HL-60 (cell line): ENCODE data around the gene OBP2A.

Experiments used
- CTCF ChIP-seq: IDR thresholded peaks from one replicate; pipeline ENCODE4 v1.5.1; 2011; ENCODE audit warnings: low read length, control low read depth, inconsistent platforms; ENCODE audit not compliant: insufficient read depth
- GABPA ChIP-seq: IDR thresholded peaks from 2 replicates; pipeline ENCODE4 v1.6.1; 2012; ENCODE audit warnings: low read depth
- POLR2AphosphoS5 ChIP-seq: IDR thresholded peaks from 2 replicates; pipeline ENCODE4 v1.6.1; 2012; ENCODE audit warnings: low read depth
- REST ChIP-seq: IDR thresholded peaks from 2 replicates; pipeline ENCODE4 v1.6.1; 2012; ENCODE audit warnings: low read depth; ENCODE audit not compliant: insufficient replicate concordance
- SPI1 ChIP-seq: IDR thresholded peaks from 2 replicates; pipeline ENCODE4 v1.6.1; 2012; ENCODE audit warnings: low read depth, mild to moderate bottlenecking, borderline replicate concordance

GRCh38 chr9:135588371-135588770 lies 42.4 kb downstream of the OBP2A start:
- TF ChIP-seq CTCF (no peak), POLR2AphosphoS5 (no peak), REST (no peak), SPI1 (no peak), GABPA (no peak)
